GM18499 (cell line): ENCODE data around the gene HIRA.
"Not testable (repeated sequence)": the region's sequence is repeated elsewhere in the genome, so short reads cannot be mapped to it uniquely, and the experiment has no call there.

ENCODE experiments used
- ATAC-seq: cut with Tn5 transposase; IDR thresholded peaks from one replicate; pipeline ENCODE4 v1.9.1; 2021; ENCODE audit warnings: moderate number of reproducible peaks; ENCODE audit not compliant: insufficient read depth, unreplicated experiment

The HIRA gene

GRCh38 chr22:19337137-19337536, 94.4 kb downstream of the HIRA start:
- no peak for ATAC-seq

- ATAC-seq = no peak
Measured at GRCh38 chr22:19336133-19337075, 95.1 kb downstream of the HIRA start.

GRCh38 chr22:19331975-19332374, 99.6 kb downstream of the HIRA start:
- no peak for ATAC-seq

GRCh38 chr22:19331474-19331873, 100.1 kb downstream of the HIRA start:
- ATAC-seq = no peak

GRCh38 chr22:19330865-19331418, 100.6 kb downstream of the HIRA start:
- ATAC-seq = no peak

GRCh38 chr22:19330205-19330604, 101.3 kb downstream of the HIRA start:
- not testable (repeated sequence) for ATAC-seq

GRCh38 chr22:19329454-19329853, 102.1 kb downstream of the HIRA start:
- ATAC-seq = no peak

GRCh38 chr22:19325296-19325948, 106.1 kb downstream of the HIRA start:
- ATAC-seq = no peak

- ATAC-seq = not testable (repeated sequence)
Measured at GRCh38 chr22:19323420-19323819, 108.1 kb downstream of the HIRA start.

GRCh38 chr22:19321757-19322156, 109.8 kb downstream of the HIRA start:
- no peak for ATAC-seq

GRCh38 chr22:19320136-19320535, 111.4 kb downstream of the HIRA start:
- ATAC-seq = not testable (repeated sequence)

GRCh38 chr22:19319281-19319680, 112.3 kb downstream of the HIRA start:
- no peak for ATAC-seq

- ATAC-seq = no peak
Measured at GRCh38 chr22:19317865-19318264, 113.7 kb downstream of the HIRA start.

- no peak for ATAC-seq
Measured at GRCh38 chr22:19307872-19308271, 123.7 kb downstream of the HIRA start.

- ATAC-seq = not testable (repeated sequence)
Measured at GRCh38 chr22:19306535-19306934, 125.0 kb downstream of the HIRA start.

- no peak for ATAC-seq
Measured at GRCh38 chr22:19304547-19304946, 127.0 kb downstream of the HIRA start.

GRCh38 chr22:19303785-19304184, 127.7 kb downstream of the HIRA start:
- no peak for ATAC-seq

- ATAC-seq = no peak
Measured at GRCh38 chr22:19295733-19296132, 135.8 kb downstream of the HIRA start.

- ATAC-seq = no peak
Measured at GRCh38 chr22:19292458-19293230, 138.9 kb downstream of the HIRA start.
